Activated CD4-positive, alpha-beta T cell treated with anti-CD3 and anti-CD28 coated beads, Interleukin-2, Interleukin-4, amounts not matched to agents 100 ng/mL and 50 ng/mL, durations not matched to agents 16 hours and 8 hours (primary cell): Measurements from ENCODE around the gene SCUBE2.
"Not testable (repeated sequence)": the region's sequence is repeated elsewhere in the genome, so short reads cannot be mapped to it uniquely, and the experiment has no call there.

Experiments
- DNase-seq: peaks from one replicate; pipeline ENCODE4 v3.0.0-alpha.2; 2020; ENCODE audit warnings: low spot score

SCUBE2 gene

DNA sequence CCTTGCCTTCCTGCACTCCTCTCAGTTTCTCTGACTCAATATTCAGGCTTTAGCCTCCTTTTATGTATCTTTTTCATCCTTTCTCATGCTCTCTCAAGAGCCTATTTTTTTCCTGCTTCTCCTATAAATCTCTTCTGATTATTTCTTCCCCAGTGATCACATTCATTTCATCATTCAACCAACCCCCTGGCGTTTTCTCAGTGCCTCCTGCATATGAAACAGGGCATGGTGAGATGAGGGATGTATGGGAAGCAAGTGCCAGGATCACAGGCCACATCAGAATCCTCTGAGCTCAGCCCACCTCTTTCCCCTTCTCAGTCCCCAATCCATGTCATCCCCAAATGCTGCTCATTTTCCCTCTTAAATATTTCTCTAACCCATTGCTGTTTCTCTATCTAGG lies 48.9 kb downstream of the SCUBE2 start:
- DNase-seq: no peak

DNA sequence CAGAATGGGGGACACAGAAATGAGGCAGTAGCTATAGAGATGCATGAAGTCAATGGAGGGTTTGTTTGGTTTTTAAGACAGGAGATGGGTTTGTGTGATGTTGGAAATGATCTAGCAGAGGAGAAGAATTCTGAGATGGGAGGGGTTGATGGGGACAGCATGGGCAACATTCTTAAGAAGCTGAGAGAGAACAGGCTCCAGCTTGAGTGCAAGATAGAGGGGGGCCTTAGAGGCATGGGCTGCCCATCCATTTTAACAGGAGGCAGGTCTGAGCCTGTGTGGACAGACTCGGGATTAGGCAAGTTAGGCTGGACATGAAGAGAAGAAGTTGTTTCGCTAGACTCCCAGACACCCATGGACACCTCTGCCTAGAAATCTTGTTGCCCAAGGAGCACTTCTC lies 49.7 kb downstream of the SCUBE2 start:
- DNase-seq: no peak

DNA sequence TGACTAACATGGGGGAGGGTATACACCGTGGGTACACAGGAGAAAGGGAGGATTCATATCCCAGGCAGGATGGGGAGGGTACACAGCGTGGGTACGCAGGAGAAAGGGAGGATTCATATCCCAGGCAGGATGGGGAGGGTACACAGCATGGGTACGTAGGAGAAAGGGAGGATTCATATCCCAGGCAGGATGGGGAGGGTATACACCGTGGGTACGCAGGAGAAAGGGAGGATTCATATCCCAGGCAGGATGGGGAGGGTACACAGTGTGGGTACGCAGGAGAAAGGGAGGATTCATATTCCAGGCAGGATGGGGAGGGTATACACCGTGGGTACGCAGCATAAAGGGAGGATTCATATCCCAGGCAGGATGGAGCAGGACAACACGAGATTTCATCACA lies 51.0 kb downstream of the SCUBE2 start:
- no peak for DNase-seq

DNA sequence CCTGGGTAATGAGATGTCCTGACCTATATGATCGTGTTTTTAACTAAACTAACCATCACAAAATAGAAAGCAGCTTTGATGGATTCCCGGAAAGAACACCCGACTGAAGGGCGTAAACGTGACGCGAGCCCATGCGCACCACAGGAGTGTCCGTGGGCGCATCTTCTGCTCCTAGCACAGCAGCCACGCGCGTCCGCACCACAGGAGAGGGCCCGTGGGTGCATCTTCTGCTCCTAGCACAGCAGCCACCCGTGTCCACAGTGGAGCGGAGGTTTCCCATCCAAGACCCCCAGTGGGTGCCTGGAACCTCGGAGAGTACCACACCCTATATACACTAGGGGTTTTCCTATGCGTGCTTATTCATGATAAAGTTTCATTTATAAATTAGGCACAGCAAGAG lies 51.5 kb downstream of the SCUBE2 start:
- DNase-seq: no peak

DNA sequence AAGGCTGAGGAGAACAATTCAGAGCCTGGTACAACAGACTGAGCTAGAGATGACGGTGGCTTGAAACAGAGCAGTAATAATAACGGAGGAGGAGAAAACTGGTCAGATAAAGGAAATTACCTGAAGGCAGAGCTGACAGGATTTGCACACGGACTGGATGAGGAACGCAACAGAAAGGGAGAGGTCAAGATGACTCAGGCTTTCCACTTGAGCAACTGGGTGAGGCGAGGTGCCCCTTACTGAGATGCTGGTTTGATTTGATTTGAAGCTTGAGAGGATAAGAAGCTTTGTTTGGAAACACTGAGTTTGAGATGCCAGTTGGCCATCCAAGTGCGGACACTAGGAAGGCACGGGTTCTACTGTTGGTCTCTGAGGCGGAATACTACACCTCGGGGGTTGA lies 52.2 kb downstream of the SCUBE2 start:
- no peak for DNase-seq

DNA sequence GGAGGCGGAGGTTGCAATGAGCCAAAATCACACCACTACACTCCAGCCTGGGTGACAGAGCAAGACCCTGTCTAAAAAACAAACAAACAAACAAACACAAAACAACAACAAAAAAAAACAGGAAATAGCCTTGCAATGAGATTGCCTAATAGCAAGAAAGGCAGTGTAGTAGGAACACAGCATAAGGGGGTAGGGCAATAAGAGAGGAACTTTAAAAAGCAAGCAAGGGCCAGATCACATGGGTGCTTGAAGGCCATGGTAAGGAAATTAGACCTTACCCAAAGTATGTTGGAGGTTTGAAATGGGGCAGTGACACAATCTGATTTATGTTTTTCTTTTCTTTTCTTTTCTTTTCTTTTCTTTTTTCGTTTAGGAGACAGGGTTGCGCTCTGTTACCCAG lies 52.9 kb downstream of the SCUBE2 start:
- DNase-seq: no peak

DNA sequence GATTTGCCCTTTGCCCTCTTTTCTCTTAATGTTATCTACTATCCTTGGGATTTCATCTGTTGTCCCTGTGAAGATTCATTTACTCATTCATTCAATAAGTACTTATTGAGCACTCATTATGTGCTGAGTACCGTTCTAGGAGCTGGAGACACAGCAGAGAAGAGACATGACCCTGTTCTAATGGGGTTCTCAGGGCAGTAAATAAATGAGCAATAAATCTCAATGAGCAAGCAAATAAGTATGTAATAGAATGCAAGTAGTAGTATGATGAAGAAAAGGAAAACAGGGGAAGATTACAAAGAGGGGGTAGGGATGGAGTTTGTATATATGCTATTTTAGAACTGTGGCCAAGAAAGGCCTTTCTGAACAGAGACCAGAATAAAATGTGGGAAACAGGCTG lies 53.4 kb downstream of the SCUBE2 start:
- DNase-seq: no peak

- DNase-seq: no peak
Measured at GRCh38 chr11:9037046-9037780, 54.2 kb downstream of the SCUBE2 start.

DNA sequence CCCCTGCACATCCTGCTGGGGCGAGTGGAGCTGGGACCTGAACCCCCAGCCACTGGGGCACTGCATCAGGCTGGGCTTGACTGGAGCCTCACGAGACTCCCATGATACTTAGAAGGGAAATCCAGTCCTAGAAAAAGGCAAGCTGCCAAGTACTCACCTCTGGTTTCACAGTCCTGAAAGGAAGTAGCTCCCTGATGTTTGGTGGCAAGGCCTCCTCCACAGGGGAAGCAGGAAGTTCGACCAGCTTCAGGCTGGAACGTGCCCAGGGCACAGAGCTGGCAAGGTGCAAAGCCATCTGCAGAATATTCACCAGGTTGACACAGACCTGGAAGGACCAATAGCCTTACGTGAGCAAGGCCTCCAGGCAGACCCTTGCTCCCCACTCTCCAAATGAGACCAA lies 60.8 kb downstream of the SCUBE2 start:
- no peak for DNase-seq

- DNase-seq: no peak
Measured at GRCh38 chr11:9029422-9029821, 62.0 kb downstream of the SCUBE2 start.

DNA sequence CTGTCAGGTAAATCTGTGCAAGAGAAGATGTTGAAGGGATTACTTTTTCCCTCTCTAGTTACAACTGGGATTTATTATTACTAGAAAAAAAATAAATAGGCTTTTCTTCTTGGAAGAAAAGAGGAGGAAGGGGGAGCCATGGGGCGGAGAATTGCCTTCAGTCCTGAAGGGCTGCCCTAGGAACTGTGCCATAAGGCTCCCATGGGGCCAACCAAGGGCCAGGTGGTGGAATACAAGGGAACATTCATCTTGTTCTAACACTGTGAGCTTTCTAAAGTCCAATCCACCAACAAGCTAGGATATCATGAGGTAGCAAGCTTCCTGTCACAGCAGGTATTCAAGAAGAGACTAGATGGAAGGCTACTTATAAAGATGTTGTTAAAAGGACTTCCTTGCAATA lies 62.8 kb downstream of the SCUBE2 start:
- DNase-seq: no peak

DNA sequence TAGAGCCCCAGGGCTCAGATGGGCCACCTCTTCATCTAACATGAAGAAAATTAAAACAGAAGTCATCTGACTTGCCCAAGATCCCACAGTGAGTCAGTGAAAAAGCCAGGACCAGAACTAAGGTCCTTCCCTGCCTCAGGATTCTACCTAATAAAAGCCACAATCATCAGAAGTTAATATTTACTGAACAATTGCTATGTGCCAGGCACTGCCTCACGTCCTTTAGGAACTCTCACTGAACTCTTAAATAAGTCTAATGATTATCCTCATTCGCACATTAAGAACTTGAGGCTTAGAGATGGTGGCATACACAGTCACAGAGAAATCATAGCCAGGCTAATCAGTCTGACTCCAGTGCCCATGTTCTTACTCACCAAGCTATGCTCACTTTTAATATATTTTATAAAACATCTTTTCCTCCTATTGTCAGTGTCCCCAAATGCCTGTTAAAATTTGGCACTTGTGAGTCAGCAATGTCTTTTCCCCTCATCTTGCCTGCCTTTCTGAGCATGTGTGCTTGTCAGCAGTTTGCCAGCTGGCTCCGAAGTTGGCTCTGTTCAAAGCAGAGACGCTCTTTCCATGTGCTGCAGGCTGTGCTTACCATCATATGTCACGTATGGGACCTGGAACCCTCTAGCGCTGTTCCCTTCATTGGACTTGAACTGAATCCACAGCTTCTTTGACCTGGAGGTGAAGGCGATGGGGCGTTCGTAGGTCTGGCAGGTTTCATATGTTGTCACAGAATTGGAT lies 66.1 kb downstream of the SCUBE2 start:
- DNase-seq: no peak

DNA sequence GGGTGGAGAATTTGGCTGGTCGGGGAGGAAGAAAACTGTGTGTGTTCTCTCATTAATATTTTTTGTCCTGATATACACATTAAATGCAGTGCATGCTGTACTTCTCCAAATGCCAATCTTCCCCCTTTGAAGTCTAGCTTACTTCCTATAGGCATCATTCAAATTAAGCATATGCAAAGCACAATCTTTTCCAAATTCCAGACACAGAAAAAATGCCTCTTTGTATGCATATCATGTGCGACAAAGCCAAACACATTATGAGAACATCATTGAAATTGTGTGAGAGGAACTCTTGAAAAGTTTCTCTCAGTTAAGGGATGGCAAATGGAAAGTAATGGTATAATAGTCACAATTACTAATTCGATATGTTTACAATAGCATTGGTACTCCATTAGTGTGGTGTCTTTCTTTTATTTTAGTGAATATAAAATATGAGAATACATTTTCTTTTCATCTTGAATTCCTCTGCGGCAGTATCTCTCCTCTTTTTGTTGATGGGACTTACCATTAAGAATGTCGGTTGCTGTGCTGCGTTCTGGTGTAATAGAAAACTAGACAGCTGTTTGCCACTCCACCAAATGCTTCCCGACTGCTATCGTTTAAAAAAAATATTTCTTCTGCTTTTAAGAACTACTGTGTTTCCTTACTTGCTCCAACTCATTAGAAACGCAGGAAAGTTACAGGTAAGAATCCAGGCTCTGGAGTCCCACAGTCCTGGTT lies 68.3 kb downstream of the SCUBE2 start:
- no peak for DNase-seq

DNA sequence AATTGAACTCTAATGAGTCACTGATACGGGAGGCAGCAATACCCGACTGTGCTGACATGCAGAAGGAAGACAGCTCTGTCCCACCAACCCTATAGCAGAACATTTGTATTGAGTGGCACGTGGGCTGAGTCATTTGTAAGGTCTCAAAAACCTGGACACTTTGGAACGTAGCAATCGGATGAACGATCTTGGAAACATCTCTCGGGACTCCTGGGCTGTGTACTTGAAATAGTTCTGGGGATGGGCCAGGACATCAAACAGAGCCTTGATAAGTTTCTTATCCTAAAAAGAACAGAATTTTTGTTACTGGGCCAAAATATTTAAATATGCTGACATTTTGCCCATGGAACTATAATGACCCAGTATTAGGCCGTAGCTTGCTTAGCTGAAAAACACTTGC lies 70.5 kb downstream of the SCUBE2 start:
- DNase-seq: no peak

GRCh38 chr11:9019861-9020260 lies 71.5 kb downstream of the SCUBE2 start:
- no peak for DNase-seq

- DNase-seq: no peak
Measured at GRCh38 chr11:9017773-9018172, 73.6 kb downstream of the SCUBE2 start.

GRCh38 chr11:9016916-9017642 lies 74.3 kb downstream of the SCUBE2 start:
- no peak for DNase-seq

DNA sequence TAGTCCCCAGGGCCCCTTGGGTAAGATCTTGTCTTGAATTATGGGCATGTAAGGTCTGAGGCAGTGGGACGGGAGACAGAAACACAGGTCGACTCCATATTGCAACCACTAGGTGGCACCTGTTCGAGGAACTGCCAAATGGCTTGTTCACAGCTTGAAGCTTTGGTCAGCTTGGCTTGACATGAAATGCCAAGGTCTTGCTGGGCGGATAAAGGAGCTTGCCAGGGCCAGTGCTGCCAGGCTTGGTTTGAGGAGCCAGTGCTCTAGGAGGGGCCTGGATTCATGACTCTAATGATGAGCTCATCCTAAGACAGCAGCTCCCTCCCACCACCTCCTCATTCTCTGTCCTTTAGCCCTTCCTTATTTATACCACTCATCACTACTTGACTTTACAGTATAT lies 75.7 kb downstream of the SCUBE2 start:
- DNase-seq: peak; percentile 78

DNA sequence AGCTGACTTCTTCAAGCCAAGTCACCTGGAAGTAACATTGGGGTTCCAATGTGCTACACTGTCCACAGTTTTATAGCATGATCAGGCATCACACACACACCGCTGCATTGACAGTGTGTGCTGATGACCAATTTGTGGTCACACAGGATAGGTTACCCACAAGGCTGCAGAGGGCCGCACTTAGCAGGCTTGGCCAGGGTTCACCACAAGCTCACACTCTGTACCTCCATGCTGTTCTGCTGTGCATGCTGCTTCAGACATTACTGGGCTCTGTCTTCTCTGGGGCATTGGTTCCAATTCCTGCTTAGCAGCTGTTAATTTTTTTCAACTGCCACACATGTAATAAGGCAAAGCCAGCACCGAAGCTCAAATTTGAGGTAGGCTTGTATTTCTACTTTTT lies 76.6 kb downstream of the SCUBE2 start:
- DNase-seq: no peak

DNA sequence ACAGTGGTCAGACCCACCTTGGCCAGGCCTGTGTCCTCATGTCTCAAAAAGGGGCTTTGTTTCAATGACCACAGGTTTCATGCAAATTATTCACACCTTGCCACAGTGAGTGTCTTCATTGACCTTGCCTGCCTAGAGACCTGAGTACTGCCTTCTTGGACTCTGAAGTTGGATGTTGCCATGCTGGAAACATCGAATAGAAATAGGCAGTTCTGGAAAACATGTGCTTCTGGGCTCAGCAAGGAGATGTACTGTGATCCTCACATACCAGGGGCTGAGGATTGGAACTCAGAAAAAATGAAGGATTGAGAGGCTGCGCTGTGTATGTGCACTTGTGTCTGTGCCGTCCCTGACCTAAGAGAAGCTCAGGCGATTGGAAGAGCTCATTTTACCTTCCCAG lies 78.0 kb downstream of the SCUBE2 start:
- no peak for DNase-seq

- not testable (repeated sequence) for DNase-seq
Measured at GRCh38 chr11:9009538-9009937, 81.9 kb downstream of the SCUBE2 start.

GRCh38 chr11:9008661-9009060 lies 82.7 kb downstream of the SCUBE2 start:
- no peak for DNase-seq
